ENCODE data around the gene KCNS1. TPM values are rescaled to one million over a fixed set of nuclear protein-coding genes. Genes with fewer than 3 reads are reported as not detected.

The KCNS1 gene
- total and polyA plus RNA-seq, 2 donors from 2014 or later = 0.19 to 2.9 TPM

GRCh38 chr20:45118028-45118427, 17.1 kb upstream of the KCNS1 start:
- FAIRE-seq (no peak), DNase-seq (no peak)
- H3K36me3 ChIP-seq (ENCODE audit: control insufficient read depth in 2 of 3, insufficient read depth in 3 of 3, low read length in 3 of 3) = no peaks in the 10 kb centered on the region
- TF ChIP-seq CTCF (IDR thresholded peaks at IDR 0.05; ENCODE audit: borderline replicate concordance, extremely low read depth, insufficient read depth) = no peak
- H3K9me3 ChIP-seq (ENCODE audit: control insufficient read depth in 2 of 3, insufficient read depth in 1 of 3, low read length in 3 of 3) = no peaks in the 10 kb centered on the region
- H3K9ac ChIP-seq (ENCODE audit: low read length in 3 of 3) = no peak overlapping the region
- H3K27ac ChIP-seq (ENCODE audit: low read depth in 2 of 2, low read length in 2 of 2) = no peak overlapping the region
- H3K27me3 ChIP-seq (ENCODE audit: control insufficient read depth, insufficient read depth, low read length) = no peaks in the 10 kb centered on the region
- H3K4me1 ChIP-seq (ENCODE audit: control insufficient read depth in 2 of 3, insufficient read depth in 2 of 3, low read depth in 1 of 3, low read length in 3 of 3) = no peaks in the 10 kb centered on the region
- intact Hi-C loops (cut with DNase I) = no loop called here
- H3K4me3 ChIP-seq (ENCODE audit: low read length in 3 of 3) = no peak overlapping the region

- Histone ChIP-seq H3K4me1 (ENCODE audit: control insufficient read depth in 2 of 3, insufficient read depth in 2 of 3, low read depth in 1 of 3, low read length in 3 of 3) (no peaks in the 10 kb centered on the region), H3K27ac (ENCODE audit: low read depth in 2 of 2, low read length in 2 of 2) (no peak overlapping the region), H3K36me3 (ENCODE audit: control insufficient read depth in 2 of 3, insufficient read depth in 3 of 3, low read length in 3 of 3) (no peaks in the 10 kb centered on the region), H3K27me3 (ENCODE audit: control insufficient read depth, insufficient read depth, low read length) (no peaks in the 10 kb centered on the region), H3K9ac (ENCODE audit: low read length in 3 of 3) (no peak overlapping the region), H3K4me3 (ENCODE audit: low read length in 3 of 3) (no peak overlapping the region), H3K9me3 (ENCODE audit: control insufficient read depth in 2 of 3, insufficient read depth in 1 of 3, low read length in 3 of 3) (no peaks in the 10 kb centered on the region)
- intact Hi-C loops (cut with DNase I) = no loop called here
- FAIRE-seq = no peak
- DNase-seq = no peak
- no peak for TF ChIP-seq CTCF (IDR thresholded peaks at IDR 0.05; ENCODE audit: borderline replicate concordance, extremely low read depth, insufficient read depth)
These were observed 16.7 kb upstream of the KCNS1 start for GRCh38 chr20:45117581-45117980.

GRCh38 chr20:45115829-45116228, 14.9 kb upstream of the KCNS1 start:
- Histone ChIP-seq H3K9me3 (ENCODE audit: control insufficient read depth in 2 of 3, insufficient read depth in 1 of 3, low read length in 3 of 3) (no peaks in the 10 kb centered on the region), H3K9ac (ENCODE audit: low read length in 3 of 3) (no peak overlapping the region), H3K27me3 (ENCODE audit: control insufficient read depth, insufficient read depth, low read length) (no peaks in the 10 kb centered on the region), H3K36me3 (ENCODE audit: control insufficient read depth in 2 of 3, insufficient read depth in 3 of 3, low read length in 3 of 3) (no peaks in the 10 kb centered on the region), H3K4me1 (ENCODE audit: control insufficient read depth in 2 of 3, insufficient read depth in 2 of 3, low read depth in 1 of 3, low read length in 3 of 3) (no peaks in the 10 kb centered on the region), H3K4me3 (ENCODE audit: low read length in 3 of 3) (no peak overlapping the region), H3K27ac (ENCODE audit: low read depth in 2 of 2, low read length in 2 of 2) (no peak overlapping the region)
- intact Hi-C loops (cut with DNase I) = no loop called here
- no peak for TF ChIP-seq CTCF (IDR thresholded peaks at IDR 0.05; ENCODE audit: borderline replicate concordance, extremely low read depth, insufficient read depth)
- no peak for DNase-seq
- FAIRE-seq = no peak

GRCh38 chr20:45115386-45115774, 14.5 kb upstream of the KCNS1 start:
- FAIRE-seq (no peak), DNase-seq (no peak)
- Histone ChIP-seq H3K27ac (ENCODE audit: low read depth in 2 of 2, low read length in 2 of 2) (no peak overlapping the region), H3K9me3 (ENCODE audit: control insufficient read depth in 2 of 3, insufficient read depth in 1 of 3, low read length in 3 of 3) (no peaks in the 10 kb centered on the region), H3K4me3 (ENCODE audit: low read length in 3 of 3) (no peak overlapping the region), H3K4me1 (ENCODE audit: control insufficient read depth in 2 of 3, insufficient read depth in 2 of 3, low read depth in 1 of 3, low read length in 3 of 3) (no peaks in the 10 kb centered on the region), H3K9ac (ENCODE audit: low read length in 3 of 3) (no peak overlapping the region), H3K36me3 (ENCODE audit: control insufficient read depth in 2 of 3, insufficient read depth in 3 of 3, low read length in 3 of 3) (no peaks in the 10 kb centered on the region), H3K27me3 (ENCODE audit: control insufficient read depth, insufficient read depth, low read length) (no peaks in the 10 kb centered on the region)
- intact Hi-C loops (cut with DNase I) = no loop called here
- TF ChIP-seq CTCF (IDR thresholded peaks at IDR 0.05; ENCODE audit: borderline replicate concordance, extremely low read depth, insufficient read depth) = no peak
